NK-92 (cell line): Measurements from ENCODE around the gene CYBC1.

Experiments used
- DNase-seq: peaks from one replicate; lab custom pipeline; 2025; ENCODE audit not compliant: unreplicated experiment; lab: John Stamatoyannopoulos, UW

CYBC1 gene

GRCh38 chr17:82449131-82449882 lies 1.2 kb downstream of the CYBC1 start:
- DNase-seq, result no peak

GRCh38 chr17:82447876-82448275 lies 2.7 kb downstream of the CYBC1 start:
- no peak for DNase-seq

- DNase-seq, result no peak
Measured at GRCh38 chr17:82446649-82447048, 3.9 kb downstream of the CYBC1 start.

- no peak for DNase-seq
Measured at GRCh38 chr17:82446124-82446523, 4.4 kb downstream of the CYBC1 start.

- DNase-seq, result no peak
Measured at GRCh38 chr17:82445542-82445941, 5.0 kb downstream of the CYBC1 start.

GRCh38 chr17:82444941-82445521 lies 5.5 kb downstream of the CYBC1 start:
- no peak for DNase-seq

- DNase-seq, result no peak
Measured at GRCh38 chr17:82444284-82444893, 6.2 kb downstream of the CYBC1 start.

- no peak for DNase-seq
Measured at GRCh38 chr17:82443465-82444283, 6.9 kb downstream of the CYBC1 start.

GRCh38 chr17:82442643-82443464 lies 7.7 kb downstream of the CYBC1 start:
- DNase-seq, result no peak

- no peak for DNase-seq
Measured at GRCh38 chr17:82441691-82442487, 8.7 kb downstream of the CYBC1 start.

- no peak for DNase-seq
Measured at GRCh38 chr17:82440991-82441627, 9.4 kb downstream of the CYBC1 start.

- DNase-seq, result no peak
Measured at GRCh38 chr17:82440469-82440981, 10.0 kb downstream of the CYBC1 start.

GRCh38 chr17:82439829-82440365 lies 10.7 kb downstream of the CYBC1 start:
- no peak for DNase-seq

GRCh38 chr17:82439194-82439828 lies 11.2 kb downstream of the CYBC1 start:
- DNase-seq, result no peak

- no peak for DNase-seq
Measured at GRCh38 chr17:82438401-82439193, 12.0 kb downstream of the CYBC1 start.

- no peak for DNase-seq
Measured at GRCh38 chr17:82437325-82437668, 13.3 kb downstream of the CYBC1 start.

- no peak for DNase-seq
Measured at GRCh38 chr17:82436601-82437324, 13.8 kb downstream of the CYBC1 start.
